Stimulated activated CD8-positive, alpha-beta memory T cell treated with anti-CD3 and anti-CD28 coated beads, Interleukin-12 subunit alpha, Interleukin-12 subunit beta, amount 100 ng/mL, for 24 hours (primary cell): ENCODE data around the gene USP15.

ENCODE experiments used
- DNase-seq: peaks from one replicate; pipeline ENCODE4 v3.0.0-alpha.2; 2020; ENCODE audit errors: extremely low read depth

The USP15 gene

GRCh38 chr12:62282057-62282774, 22.0 kb downstream of the USP15 start:
- DNase-seq: no peak

- no peak for DNase-seq
Observed at GRCh38 chr12:62284749-62285148, 24.5 kb downstream of the USP15 start.

- no peak for DNase-seq
Observed at GRCh38 chr12:62285284-62285683, 25.1 kb downstream of the USP15 start.

GRCh38 chr12:62288328-62288727, 28.1 kb downstream of the USP15 start:
- DNase-seq: no peak

GRCh38 chr12:62290846-62291245, 30.6 kb downstream of the USP15 start:
- DNase-seq: no peak

GRCh38 chr12:62291864-62292760, 31.9 kb downstream of the USP15 start:
- DNase-seq: no peak

- DNase-seq: no peak
Observed at GRCh38 chr12:62292761-62293344, 32.6 kb downstream of the USP15 start.

- no peak for DNase-seq
Observed at GRCh38 chr12:62294378-62294777, 34.2 kb downstream of the USP15 start.

- no peak for DNase-seq
Observed at GRCh38 chr12:62296001-62296400, 35.8 kb downstream of the USP15 start.

- DNase-seq: no peak
Observed at GRCh38 chr12:62297321-62297720, 37.1 kb downstream of the USP15 start.

- no peak for DNase-seq
Observed at GRCh38 chr12:62299617-62300016, 39.4 kb downstream of the USP15 start.

GRCh38 chr12:62301080-62301798, 41.0 kb downstream of the USP15 start:
- DNase-seq: no peak

GRCh38 chr12:62301799-62302133, 41.6 kb downstream of the USP15 start:
- DNase-seq: no peak

GRCh38 chr12:62304560-62304959, 44.4 kb downstream of the USP15 start:
- DNase-seq: no peak

- DNase-seq: no peak
Observed at GRCh38 chr12:62305778-62306177, 45.6 kb downstream of the USP15 start.

- DNase-seq: no peak
Observed at GRCh38 chr12:62306569-62307530, 46.6 kb downstream of the USP15 start.

- DNase-seq: no peak
Observed at GRCh38 chr12:62308201-62308600, 48.0 kb downstream of the USP15 start.

GRCh38 chr12:62313727-62314380, 53.6 kb downstream of the USP15 start:
- no peak for DNase-seq

- DNase-seq: no peak
Observed at GRCh38 chr12:62317017-62317416, 56.8 kb downstream of the USP15 start.

- DNase-seq: no peak
Observed at GRCh38 chr12:62319058-62319457, 58.9 kb downstream of the USP15 start.
